H9 (cell line): ENCODE results near the gene RNF111. TPM values are rescaled to one million over a fixed set of nuclear protein-coding genes. Genes with fewer than 3 reads are reported as not detected.

ENCODE experiments used
- DNase-seq: peaks from one replicate; pipeline ENCODE4 v3.0.0-alpha.2; 2017
- H2AFZ ChIP-seq: one replicate; pipeline ENCODE4 v1.6.1; 2013; ENCODE audit warnings: mild to moderate bottlenecking, low read length, control low read depth, moderate library complexity
- H2AK5ac ChIP-seq: 2 replicates; pipeline ENCODE4 v1.6.1; 2013; ENCODE audit warnings: low read length, control low read depth, mixed read lengths; ENCODE audit not compliant: insufficient read length
- H2BK120ac ChIP-seq: one replicate; pipeline ENCODE4 v1.6.1; 2013; ENCODE audit warnings: low read depth, mild to moderate bottlenecking, low read length, control low read depth, inconsistent platforms; ENCODE audit not compliant: poor library complexity, severe bottlenecking
- H2BK12ac ChIP-seq: 2 replicates; pipeline ENCODE4 v1.6.1; 2013; ENCODE audit warnings: low read length, control low read depth, mixed read lengths, low read depth; ENCODE audit not compliant: insufficient read length
- H2BK15ac ChIP-seq: 2 replicates; pipeline ENCODE4 v1.6.1; 2013; ENCODE audit warnings: low read depth, low read length, control low read depth
- H2BK20ac ChIP-seq: one replicate; pipeline ENCODE4 v1.6.1; 2013; ENCODE audit warnings: low read depth, mild to moderate bottlenecking, low read length, control low read depth, inconsistent platforms; ENCODE audit not compliant: poor library complexity, severe bottlenecking
- H2BK5ac ChIP-seq: 2 replicates; pipeline ENCODE4 v1.6.1; 2013; ENCODE audit warnings: low read length, control low read depth, mixed read lengths; ENCODE audit not compliant: insufficient read length
- H3K14ac ChIP-seq: 2 replicates; pipeline ENCODE4 v1.6.1; 2013; ENCODE audit warnings: low read length, control low read depth; ENCODE audit not compliant: insufficient read depth
- H3K18ac ChIP-seq: 2 replicates; pipeline ENCODE4 v1.6.1; 2013; ENCODE audit warnings: low read depth, mild to moderate bottlenecking, mixed read lengths, low read length, control low read depth; ENCODE audit not compliant: insufficient read length
- H3K23ac ChIP-seq: 2 replicates; pipeline ENCODE4 v1.6.1; 2013; ENCODE audit warnings: low read length, control low read depth, mixed read lengths, low read depth; ENCODE audit not compliant: insufficient read length
- H3K23me2 ChIP-seq: 2 replicates; pipeline ENCODE4 v1.6.1; 2013; ENCODE audit warnings: low read depth, mild to moderate bottlenecking, mixed read lengths, low read length, control low read depth; ENCODE audit not compliant: insufficient read length, poor library complexity, severe bottlenecking
- H3K27ac ChIP-seq: 2 replicates; pipeline ENCODE4 v1.5.1; 2013; ENCODE audit warnings: low read length, control low read depth, mixed read lengths, low read depth; ENCODE audit not compliant: insufficient read length
- H3K27me3 ChIP-seq: 2 replicates; pipeline ENCODE4 v1.6.1; 2013; ENCODE audit warnings: low read length, control low read depth, inconsistent platforms; ENCODE audit not compliant: insufficient read depth
- H3K4ac ChIP-seq: 2 replicates; pipeline ENCODE4 v1.6.1; 2013; ENCODE audit warnings: low read depth, mild to moderate bottlenecking, control low read depth, inconsistent platforms, low read length, moderate library complexity
- H3K4me1 ChIP-seq: 2 replicates; pipeline ENCODE4 v1.6.1; 2013; ENCODE audit warnings: low read length, control low read depth, inconsistent platforms; ENCODE audit not compliant: insufficient read depth
- H3K4me2 ChIP-seq: 2 replicates; pipeline ENCODE4 v1.6.1; 2013; ENCODE audit warnings: low read length, control low read depth, mixed read lengths; ENCODE audit not compliant: insufficient read length, insufficient read depth
- H3K56ac ChIP-seq: 2 replicates; pipeline ENCODE4 v1.6.1; 2013; ENCODE audit warnings: low read depth, mild to moderate bottlenecking, mixed read lengths, low read length, control low read depth; ENCODE audit not compliant: insufficient read length
- H3K79me1 ChIP-seq: 2 replicates; pipeline ENCODE4 v1.6.1; 2013; ENCODE audit warnings: low read depth, mild to moderate bottlenecking, moderate library complexity, low read length, control low read depth, inconsistent platforms; ENCODE audit not compliant: insufficient read depth, poor library complexity, severe bottlenecking
- H3K79me2 ChIP-seq: 2 replicates; pipeline ENCODE4 v1.6.1; 2013; ENCODE audit warnings: low read length, control low read depth, inconsistent platforms; ENCODE audit not compliant: insufficient read depth
- H3K9ac ChIP-seq: 2 replicates; pipeline ENCODE4 v1.6.1; 2013; ENCODE audit warnings: low read length, control low read depth, mixed read lengths; ENCODE audit not compliant: insufficient read length; ENCODE audit errors: extremely low read depth
- H3K9me3 ChIP-seq: one replicate; pipeline ENCODE4 v1.6.1; 2013; ENCODE audit warnings: low read depth, low read length, inconsistent platforms; ENCODE audit not compliant: control insufficient read depth
- H3T11ph ChIP-seq: one replicate; pipeline ENCODE4 v1.6.1; 2013; ENCODE audit warnings: mild to moderate bottlenecking, low read length, control low read depth, inconsistent platforms
- H4K20me1 ChIP-seq: one replicate; pipeline ENCODE4 v1.6.1; 2013; ENCODE audit not compliant: control insufficient read depth, insufficient read length, insufficient read depth
- H4K5ac ChIP-seq: 2 replicates; pipeline ENCODE4 v1.6.1; 2013; ENCODE audit warnings: low read depth, mild to moderate bottlenecking, mixed read lengths, low read length, control low read depth; ENCODE audit not compliant: insufficient read length
- H4K8ac ChIP-seq: replicated peaks from 2 replicates; pipeline ENCODE4 v1.6.1; 2013; ENCODE audit warnings: low read length, control low read depth, mixed read lengths, low read depth; ENCODE audit not compliant: insufficient read length
- H4K91ac ChIP-seq: 2 replicates; pipeline ENCODE4 v1.6.1; 2013; ENCODE audit warnings: low read depth, mild to moderate bottlenecking, moderate library complexity, mixed read lengths, low read length, control low read depth; ENCODE audit not compliant: insufficient read length
- H3K27ac Mint-ChIP-seq, 3 experiments: 2 replicates in 2 of 3; 3 replicates in 1 of 3; pipeline ENCODE4 v1.8.0; 2020 to 2021; ENCODE audit warnings: mixed read lengths in 3 of 3, mild to moderate bottlenecking in 1 of 3, moderate library complexity in 1 of 3
- H3K27me3 Mint-ChIP-seq: 2 replicates; pipeline ENCODE4 v1.8.0; 2021; ENCODE audit warnings: low read depth, mild to moderate bottlenecking, moderate library complexity, mixed read lengths
- H3K36me3 Mint-ChIP-seq, 3 experiments: 2 replicates in 2 of 3; 3 replicates in 1 of 3; pipeline ENCODE4 v1.8.0; 2020 to 2021; ENCODE audit warnings: low read depth in 3 of 3, mixed read lengths in 3 of 3; ENCODE audit not compliant: insufficient read depth in 1 of 3
- H3K4me1 Mint-ChIP-seq, 2 experiments: 2 replicates each; pipeline ENCODE4 v1.8.0; 2020; ENCODE audit warnings: mixed read lengths in 2 of 2
- H3K4me3 Mint-ChIP-seq, 2 experiments: 2 replicates in 1 of 2; 3 replicates in 1 of 2; pipeline ENCODE4 v1.8.0; 2020 to 2021; ENCODE audit warnings: mild to moderate bottlenecking in 2 of 2, mixed read lengths in 2 of 2, moderate library complexity in 1 of 2
- H3K9me3 Mint-ChIP-seq, 2 experiments: 2 replicates in 1 of 2; 3 replicates in 1 of 2; pipeline ENCODE4 v1.8.0; 2020; ENCODE audit warnings: mild to moderate bottlenecking in 2 of 2, mixed read lengths in 2 of 2, moderate library complexity in 1 of 2
- CTCF ChIP-seq: fragments of 200-600 bp; sonication (generic); conservative IDR thresholded peaks from 3 replicates; pipeline ENCODE4 v1.8.0; 2021; ENCODE audit warnings: antibody characterized with exemption, mild to moderate bottlenecking
- WGBS: extraction: QIAGEN DNeasy Blood & Tissue Kit; methylation state at CpG from one replicate; pipeline ENCODE4 v1.1.7; 2013; ENCODE audit warnings: missing lambda C conversion rate, low lambda C conversion rate, mixed read lengths; ENCODE audit not compliant: insufficient read length; ENCODE audit errors: extremely low coverage; 5-methylcytosine and 5-hydroxymethylcytosine counted together
- total RNA-seq: library from RNA; stranded (reverse); gene quantifications from 2 replicates; pipeline ENCODE4 v1.2.1, GENCODE V29; 2021

The RNF111 gene
- total RNA-seq, 1 experiment from 2014 or later, result 28.0 TPM

- H3K79me1 ChIP-seq, result no peaks in the 10 kb centered on the region
Measured at GRCh38 chr15:59074607-59075006, 87.1 kb downstream of the RNF111 start.

More at GRCh38 chr15:59074607-59075006, 87.1 kb downstream of the RNF111 start:
- no peaks in the 10 kb centered on the region for H3K79me2 ChIP-seq
- Mint-ChIP-seq H3K4me3 (no peak overlapping the region), H3K4me1 (peaks cover 0 to 2% of the 10 kb centered on the region in 2 experiments; a peak in 2 of 4 replicates), H3K9me3 (peaks cover 4 to 5% of the 10 kb centered on the region in 2 experiments; a peak in 3 of 5 replicates), H3K36me3 (peaks cover 29 to 50% (median 46%) of the 10 kb centered on the region in 3 experiments), H3K27ac (peak overlapping the region in 2 of 3 experiments; percentile 72 to 87; a peak in 2 of 7 replicates), H3K27me3 (no peaks in the 10 kb centered on the region)
- H2BK20ac ChIP-seq, result no peak overlapping the region
- H3K14ac ChIP-seq, result no peak overlapping the region
- TF ChIP-seq CTCF, result no peak
- no peak overlapping the region for H4K91ac ChIP-seq
- no peak overlapping the region for H3K9ac ChIP-seq
- no peak overlapping the region for H3K4me2 ChIP-seq
- no peak overlapping the region for H3K18ac ChIP-seq
- no peak overlapping the region for H2BK15ac ChIP-seq
- no peak overlapping the region for H4K5ac ChIP-seq
- H3K23ac ChIP-seq, result no peak overlapping the region
- H3K56ac ChIP-seq, result no peak overlapping the region
- no peak overlapping the region for H3K27ac ChIP-seq
- no peak overlapping the region for H2BK12ac ChIP-seq
- no peaks in the 10 kb centered on the region for H3K23me2 ChIP-seq
- no peaks in the 10 kb centered on the region for H3K4me1 ChIP-seq
- no peak overlapping the region for H2BK120ac ChIP-seq
- no peak overlapping the region for H3K4ac ChIP-seq
- H4K20me1 ChIP-seq, result no peaks in the 10 kb centered on the region
- H3K27me3 ChIP-seq, result no peaks in the 10 kb centered on the region
- no peak overlapping the region for H2AK5ac ChIP-seq
- H2BK5ac ChIP-seq, result no peak overlapping the region
- no peak for DNase-seq
- no peak overlapping the region for H2AFZ ChIP-seq
- H3T11ph ChIP-seq, result no peak overlapping the region
- no peak overlapping the region for H4K8ac ChIP-seq
- no CpG with 5 or more reads among the region's 1 CpG for WGBS
- no peaks in the 10 kb centered on the region for H3K9me3 ChIP-seq
